ENCODE data around the gene TBCCD1.

DNA sequence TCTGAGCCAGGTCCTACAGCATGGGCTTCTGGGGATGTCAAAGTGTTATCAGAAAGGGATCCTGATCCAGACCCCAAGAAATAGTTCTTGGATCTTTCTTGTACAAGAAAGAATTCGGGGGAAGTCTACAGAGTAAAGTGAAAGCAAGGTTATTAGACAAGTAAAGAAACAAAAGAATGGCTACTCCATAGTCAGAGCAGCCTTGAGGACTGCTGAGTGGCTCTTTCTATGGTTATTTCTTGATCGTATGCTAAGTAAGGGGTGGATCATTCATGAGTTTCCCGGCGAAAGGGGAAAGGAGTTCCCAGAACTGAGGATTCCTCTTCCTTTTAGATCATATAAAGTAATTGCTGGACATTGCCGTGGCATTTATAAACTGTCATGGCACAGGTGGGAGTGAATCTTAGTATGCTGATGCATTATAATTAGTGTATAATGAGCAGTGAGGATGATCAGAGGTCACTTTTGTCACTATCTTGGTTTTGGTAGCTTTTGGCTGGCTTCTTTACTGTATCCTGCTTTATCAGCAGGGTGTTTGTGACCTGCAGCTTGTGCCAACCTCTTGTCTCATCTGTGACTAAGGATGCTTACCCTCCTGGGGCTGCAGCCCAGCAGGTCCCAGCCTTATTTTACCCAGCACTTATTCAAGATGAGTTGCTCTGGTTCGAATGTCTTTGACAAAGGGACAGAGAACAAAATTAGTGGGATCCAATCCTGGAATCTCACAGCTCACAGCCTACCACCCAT lies 64.0 kb downstream of the TBCCD1 start:
- TF ChIP-seq, protein P1, sequence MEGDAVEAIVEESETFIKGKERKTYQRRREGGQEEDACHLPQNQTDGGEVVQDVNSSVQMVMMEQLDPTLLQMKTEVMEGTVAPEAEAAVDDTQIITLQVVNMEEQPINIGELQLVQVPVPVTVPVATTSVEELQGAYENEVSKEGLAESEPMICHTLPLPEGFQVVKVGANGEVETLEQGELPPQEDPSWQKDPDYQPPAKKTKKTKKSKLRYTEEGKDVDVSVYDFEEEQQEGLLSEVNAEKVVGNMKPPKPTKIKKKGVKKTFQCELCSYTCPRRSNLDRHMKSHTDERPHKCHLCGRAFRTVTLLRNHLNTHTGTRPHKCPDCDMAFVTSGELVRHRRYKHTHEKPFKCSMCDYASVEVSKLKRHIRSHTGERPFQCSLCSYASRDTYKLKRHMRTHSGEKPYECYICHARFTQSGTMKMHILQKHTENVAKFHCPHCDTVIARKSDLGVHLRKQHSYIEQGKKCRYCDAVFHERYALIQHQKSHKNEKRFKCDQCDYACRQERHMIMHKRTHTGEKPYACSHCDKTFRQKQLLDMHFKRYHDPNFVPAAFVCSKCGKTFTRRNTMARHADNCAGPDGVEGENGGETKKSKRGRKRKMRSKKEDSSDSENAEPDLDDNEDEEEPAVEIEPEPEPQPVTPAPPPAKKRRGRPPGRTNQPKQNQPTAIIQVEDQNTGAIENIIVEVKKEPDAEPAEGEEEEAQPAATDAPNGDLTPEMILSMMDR (optimal IDR thresholded peaks at IDR 0.05 in 1 of 3, IDR thresholded peaks at IDR 0.05 in 1 of 3, conservative IDR thresholded peaks at IDR 0.05 in 1 of 3; ENCODE audit: extremely low read depth in 1 of 3, insufficient read depth in 2 of 3, low read length in 3 of 3): no peak
- no peak for TF ChIP-seq EZH2 (IDR thresholded peaks at IDR 0.05; ENCODE audit: low read length)
